Prostate gland (tissue), 2 donors: ENCODE measurements around the gene STAT3.

Experiments used
- POLR2A ChIP-seq: fragments of 450-650 bp; IDR thresholded peaks from one replicate; pipeline ENCODE4 v1.6.1; 2016; ENCODE audit warnings: antibody characterized with exemption, mild to moderate bottlenecking
- TF ChIP-seq, protein P1 (sequence below), 4 experiments: fragments of 200-600 bp in 2 of 4; fragments of 450-650 bp in 2 of 4; sonication (generic) in 2 of 4; IDR thresholded peaks; 1 replicate in 3 of 4; 2 replicates in 1 of 4; pipeline ENCODE4 v1.5.1; 2016 to 2019; ENCODE audit warnings: antibody characterized with exemption in 4 of 4, mild to moderate bottlenecking in 2 of 4, moderate library complexity in 2 of 4

DNA sequence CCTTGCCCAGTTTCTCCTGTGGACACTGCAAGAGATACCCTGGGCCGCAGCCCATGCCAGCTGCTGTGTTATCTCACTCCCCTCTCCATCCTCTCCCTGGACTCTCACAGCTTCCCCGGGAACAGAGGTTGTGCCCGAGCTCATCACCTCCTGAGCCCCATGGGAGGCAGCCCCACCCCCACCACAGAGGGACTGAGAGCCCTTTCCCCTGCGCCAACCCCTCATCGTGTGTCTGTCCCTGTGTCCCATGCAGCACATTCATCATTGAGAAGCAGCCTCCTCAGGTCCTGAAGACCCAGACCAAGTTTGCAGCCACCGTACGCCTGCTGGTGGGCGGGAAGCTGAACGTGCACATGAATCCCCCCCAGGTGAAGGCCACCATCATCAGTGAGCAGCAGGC lies 87.2 kb downstream of the STAT3 start:
- TF ChIP-seq, protein P1, sequence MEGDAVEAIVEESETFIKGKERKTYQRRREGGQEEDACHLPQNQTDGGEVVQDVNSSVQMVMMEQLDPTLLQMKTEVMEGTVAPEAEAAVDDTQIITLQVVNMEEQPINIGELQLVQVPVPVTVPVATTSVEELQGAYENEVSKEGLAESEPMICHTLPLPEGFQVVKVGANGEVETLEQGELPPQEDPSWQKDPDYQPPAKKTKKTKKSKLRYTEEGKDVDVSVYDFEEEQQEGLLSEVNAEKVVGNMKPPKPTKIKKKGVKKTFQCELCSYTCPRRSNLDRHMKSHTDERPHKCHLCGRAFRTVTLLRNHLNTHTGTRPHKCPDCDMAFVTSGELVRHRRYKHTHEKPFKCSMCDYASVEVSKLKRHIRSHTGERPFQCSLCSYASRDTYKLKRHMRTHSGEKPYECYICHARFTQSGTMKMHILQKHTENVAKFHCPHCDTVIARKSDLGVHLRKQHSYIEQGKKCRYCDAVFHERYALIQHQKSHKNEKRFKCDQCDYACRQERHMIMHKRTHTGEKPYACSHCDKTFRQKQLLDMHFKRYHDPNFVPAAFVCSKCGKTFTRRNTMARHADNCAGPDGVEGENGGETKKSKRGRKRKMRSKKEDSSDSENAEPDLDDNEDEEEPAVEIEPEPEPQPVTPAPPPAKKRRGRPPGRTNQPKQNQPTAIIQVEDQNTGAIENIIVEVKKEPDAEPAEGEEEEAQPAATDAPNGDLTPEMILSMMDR (IDR thresholded peaks at IDR 0.05): no peak
- no peak for TF ChIP-seq POLR2A
